HepG2 (cell line): Measurements from ENCODE around the gene HSD17B8. TPM values are rescaled to one million over a fixed set of nuclear protein-coding genes. Genes with fewer than 3 reads are reported as not detected.

Source experiments
- ATAC-seq: fragments of 200-7000 bp; cut with Tn5 transposase; 3 replicates; pipeline ENCODE4 v1.9.1; 2020; ENCODE audit warnings: mild to moderate bottlenecking, moderate library complexity
- BruUV-seq: library from RNA; stranded (reverse); fragments of 400-500 nt; replicated peaks from 2 replicates; lab custom pipeline; 2021; lab: Mats Ljungman, UMichigan
- CTCF ChIA-PET: fragments of 300-600 bp; formaldehyde crosslinking; extraction: SDS; loops from one replicate; lab custom pipeline; 2021; ENCODE audit warnings: low total read pairs, inconsistent platforms, low intra/inter-chr PET ratio; lab: Yijun Ruan, JAX
- POLR2A ChIA-PET: fragments of 350-600 bp; sonication (Branson Sonifier 250); formaldehyde crosslinking; loops from one replicate; lab custom pipeline; 2020; ENCODE audit warnings: antibody characterized with exemption, inconsistent platforms; lab: Yijun Ruan, JAX
- DNase-seq: peaks from one replicate; pipeline ENCODE4 v3.0.0-alpha.2; 2015; ENCODE audit warnings: low spot score
- FAIRE-seq: peaks from 3 replicates; lab custom pipeline; 2011; peaks lifted over from hg19 to GRCh38; lab: Jason Lieb, UNC
- H2AFZ ChIP-seq: one replicate; pipeline ENCODE4 v1.6.1; 2011; ENCODE audit warnings: low read length, inconsistent platforms
- H3K27ac ChIP-seq: fragments of 300-600 bp; 3 replicates; pipeline ENCODE4 v1.8.0; 2011; ENCODE audit warnings: mixed run types, mild to moderate bottlenecking, mixed read lengths, low read length, inconsistent platforms; ENCODE audit not compliant: insufficient read depth; ENCODE audit errors: extremely low read length
- H3K27me3 ChIP-seq, 2 experiments: fragments of 200-600 bp in 1 of 2; 2 replicates in 1 of 2; 3 replicates in 1 of 2; pipeline versions ENCODE4 v1.6.0 to v1.8.0; 2011; ENCODE audit warnings: low read length in 2 of 2, mild to moderate bottlenecking in 2 of 2, moderate library complexity in 2 of 2, inconsistent platforms in 1 of 2; ENCODE audit not compliant: insufficient read depth in 2 of 2, control insufficient read depth in 1 of 2
- H3K36me3 ChIP-seq, 2 experiments: fragments of 200-600 bp in 1 of 2; replicated peaks in 1 of 2; 2 replicates in 1 of 2; 3 replicates in 1 of 2; pipeline versions ENCODE4 v1.5.1 to v1.8.0; 2011; ENCODE audit warnings: low read length in 2 of 2, inconsistent platforms in 1 of 2; ENCODE audit not compliant: insufficient read depth in 2 of 2, control insufficient read depth in 1 of 2
- H3K4me1 ChIP-seq: 2 replicates; pipeline ENCODE4 v1.5.1; 2012; ENCODE audit warnings: low read length, inconsistent platforms; ENCODE audit not compliant: insufficient read depth
- H3K4me2 ChIP-seq: 2 replicates; pipeline ENCODE4 v1.6.0; 2011; ENCODE audit warnings: low read depth, low read length, inconsistent platforms
- H3K4me3 ChIP-seq, 3 experiments: fragments of 200-600 bp in 1 of 3; sonication (generic), shearing (Covaris generic) in 1 of 3; replicated peaks in 1 of 3; 2 replicates each; pipeline ENCODE4 v1.5.1; 2011 to 2016; ENCODE audit warnings: low read length in 3 of 3, inconsistent platforms in 2 of 3, low read depth in 2 of 3, mild to moderate bottlenecking in 2 of 3, control low read depth in 1 of 3, mixed read lengths in 1 of 3; ENCODE audit not compliant: insufficient read depth in 1 of 3
- H3K79me2 ChIP-seq: one replicate; pipeline ENCODE4 v1.6.1; 2011; ENCODE audit warnings: low read length, inconsistent platforms; ENCODE audit not compliant: insufficient read depth
- H3K9ac ChIP-seq: 2 replicates; pipeline ENCODE4 v1.6.0; 2011; ENCODE audit warnings: mild to moderate bottlenecking, low read depth, low read length, inconsistent platforms; ENCODE audit not compliant: insufficient read depth
- H3K9me3 ChIP-seq: 2 replicates; pipeline ENCODE4 v1.5.1; 2012; ENCODE audit warnings: mild to moderate bottlenecking, low read length
- H4K20me1 ChIP-seq: 2 replicates; pipeline ENCODE4 v1.6.0; 2011; ENCODE audit warnings: inconsistent platforms, mild to moderate bottlenecking, low read length, moderate library complexity; ENCODE audit not compliant: insufficient read depth
- AKNA ChIP-seq: sonication (generic); formaldehyde crosslinking; IDR thresholded peaks from 2 replicates; pipeline ENCODE4 v1.4.0; 2020; ENCODE audit warnings: missing genetic modification reagents, borderline replicate concordance
- ETV5 ChIP-seq: IDR thresholded peaks from 2 replicates; pipeline ENCODE4 v1.6.1; 2018; ENCODE audit warnings: missing biosample characterization, missing genetic modification reagents, inconsistent platforms, borderline replicate concordance
- FOXK1 ChIP-seq: sonication (generic); formaldehyde crosslinking; IDR thresholded peaks from 2 replicates; pipeline ENCODE4 v1.4.0; 2020; ENCODE audit warnings: low read depth, missing genetic modification reagents, borderline replicate concordance
- KDM4B ChIP-seq: sonication (generic); formaldehyde crosslinking; IDR thresholded peaks from 2 replicates; pipeline ENCODE4 v1.4.0; 2020; ENCODE audit warnings: missing genetic modification reagents
- SETDB1 ChIP-seq: sonication (generic); formaldehyde crosslinking; IDR thresholded peaks from 2 replicates; pipeline ENCODE4 v1.5.1; 2020; ENCODE audit warnings: missing genetic modification reagents, mild to moderate bottlenecking, borderline replicate concordance
- SRF ChIP-seq: IDR thresholded peaks from 2 replicates; pipeline ENCODE4 v1.6.1; 2011; ENCODE audit warnings: mild to moderate bottlenecking, low read depth, low read length, moderate library complexity
- ZNF280B ChIP-seq: sonication (generic); formaldehyde crosslinking; IDR thresholded peaks from 2 replicates; pipeline ENCODE4 v1.5.0; 2020; ENCODE audit warnings: missing genetic modification reagents, mild to moderate bottlenecking, borderline replicate concordance
- ZNF335 ChIP-seq: sonication (generic); formaldehyde crosslinking; IDR thresholded peaks from 2 replicates; pipeline ENCODE4 v1.4.0; 2020; ENCODE audit warnings: missing genetic modification reagents
- WGBS: methylation state at CpG from one replicate; pipeline ENCODE4 v1.1.6; 2017; ENCODE audit warnings: low lambda C conversion rate; 5-methylcytosine and 5-hydroxymethylcytosine counted together
- in situ Hi-C: cut with HindIII; loops from 2 replicates; pipeline ENCODE4 v1.10.0; 2017; ENCODE audit warnings: low pct_unique_long_range_greater_than_20kb; ENCODE audit not compliant: extremely low pct_ligation_motif_present
- intact Hi-C: fragments of 100-400 bp; cut with micrococcal nuclease; formaldehyde crosslinking; loops from one replicate; pipeline ENCODE4 v1.10.0; 2022; ENCODE audit not compliant: unreplicated experiment
- polyA plus RNA-seq, 8 experiments: library from polyadenylated mRNA; depleted of rRNA in 3 of 8; stranded (reverse) in 7 of 8; unstranded in 1 of 8; fragments of >200 nt; fragmentation: Illumina TruSeq in 4 of 8; extraction: Trizol in 4 of 8; gene quantifications; 2 replicates each; pipeline versions ENCODE4 v1.2.1 to v1.2.3, GENCODE V29; 2011 to 2016; ENCODE audit warnings: low read depth in 4 of 8, missing spikeins in 1 of 8, mixed read lengths in 1 of 8; ENCODE audit not compliant: insufficient read depth in 1 of 8
- total RNA-seq, 5 experiments: library from RNA; depleted of rRNA; stranded (reverse); fragments of >200 nt; fragmentation: Illumina TruSeq; extraction: Trizol; gene quantifications; 2 replicates each; pipeline ENCODE4 v1.2.3, GENCODE V29; 2016; ENCODE audit warnings: low read depth in 1 of 5
- TF ChIP-seq, protein P1 (sequence below): sonication (generic); formaldehyde crosslinking; IDR thresholded peaks from 2 replicates; pipeline ENCODE4 v1.5.1; 2020; ENCODE audit warnings: mild to moderate bottlenecking, missing genetic modification reagents, borderline replicate concordance
- TF ChIP-seq, protein P2 (sequence below): sonication (generic); formaldehyde crosslinking; IDR thresholded peaks from 2 replicates; pipeline ENCODE4 v1.4.0; 2020; ENCODE audit warnings: missing genetic modification reagents, borderline replicate concordance
- TF ChIP-seq, protein P3 (sequence below): sonication (generic); formaldehyde crosslinking; IDR thresholded peaks from 2 replicates; pipeline ENCODE4 v1.4.0; 2020; ENCODE audit warnings: missing genetic modification reagents

Gene HSD17B8
- total and polyA plus RNA-seq, 2 of the 13 experiments (the other 11 are each of a cell fraction or from before 2014, with no cell fraction given): 12.6 to 20.1 TPM

DNA sequence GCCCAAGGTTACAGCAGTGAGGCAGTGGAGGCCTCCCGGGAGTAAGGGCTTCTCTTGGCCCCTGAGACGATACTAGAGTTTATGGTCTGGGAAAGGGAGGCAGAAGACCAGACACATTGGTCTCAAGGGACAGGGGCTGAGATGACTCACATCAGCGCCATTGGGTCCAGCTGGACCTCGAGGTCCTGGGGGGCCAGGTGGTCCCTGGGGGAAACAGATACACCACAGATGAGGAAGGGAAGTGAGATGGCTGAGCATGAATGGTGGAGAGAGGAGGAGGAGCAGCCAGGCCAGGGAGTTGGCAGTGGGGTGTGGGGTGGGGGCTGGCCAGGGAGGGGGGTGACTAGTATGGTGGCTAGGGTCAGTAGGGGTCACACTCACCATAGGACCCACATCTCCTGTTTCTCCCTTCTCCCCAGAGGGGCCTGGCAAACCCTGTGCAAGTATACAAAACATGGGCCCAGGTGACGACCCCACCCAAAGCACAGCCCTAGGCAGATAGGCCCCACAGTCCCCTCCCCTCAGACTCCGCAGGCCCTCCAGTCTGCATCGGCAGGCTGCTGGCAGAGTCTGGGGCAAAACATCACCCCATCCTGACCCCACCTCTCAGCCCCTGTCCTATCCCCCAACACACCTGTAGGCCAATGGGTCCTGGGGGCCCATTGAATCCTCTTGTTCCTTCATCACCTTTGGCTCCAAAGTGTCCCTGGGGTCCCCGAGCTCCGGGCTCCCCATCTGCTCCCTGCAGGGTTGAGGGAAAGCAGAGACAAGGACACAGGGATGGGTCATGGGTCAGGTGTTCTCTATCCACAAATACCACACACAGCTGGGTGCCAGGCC is 34.1 kb upstream of the HSD17B8 start:
- Histone ChIP-seq H3K4me1 (peaks cover 32% of the 10 kb centered on the region), H3K79me2 (no peaks in the 10 kb centered on the region), H3K27me3 (peaks cover 2 to 24% of the 10 kb centered on the region in 2 experiments; a peak in 3 of 5 replicates), H4K20me1 (no peaks in the 10 kb centered on the region), H3K4me2 (no peak overlapping the region), H3K9ac (no peak overlapping the region), H3K4me3 (no peak overlapping the region), H3K36me3 (no peaks in the 10 kb centered on the region), H3K27ac (no peak overlapping the region), H2AFZ (no peak overlapping the region), H3K9me3 (no peaks in the 10 kb centered on the region)
- ChIA-PET CTCF (no interaction called here), POLR2A (no interaction called here)
- 42% methylated on average over 9 of the region's 9 CpGs for WGBS
- intact Hi-C loops (no loop called here), in situ Hi-C loops (no loop called here)
- FAIRE-seq (no peak), DNase-seq (no peak), ATAC-seq (no peak)
- BruUV-seq: no TSS peak
- no peak for TF ChIP-seq KDM4B
- TF ChIP-seq, protein P1, sequence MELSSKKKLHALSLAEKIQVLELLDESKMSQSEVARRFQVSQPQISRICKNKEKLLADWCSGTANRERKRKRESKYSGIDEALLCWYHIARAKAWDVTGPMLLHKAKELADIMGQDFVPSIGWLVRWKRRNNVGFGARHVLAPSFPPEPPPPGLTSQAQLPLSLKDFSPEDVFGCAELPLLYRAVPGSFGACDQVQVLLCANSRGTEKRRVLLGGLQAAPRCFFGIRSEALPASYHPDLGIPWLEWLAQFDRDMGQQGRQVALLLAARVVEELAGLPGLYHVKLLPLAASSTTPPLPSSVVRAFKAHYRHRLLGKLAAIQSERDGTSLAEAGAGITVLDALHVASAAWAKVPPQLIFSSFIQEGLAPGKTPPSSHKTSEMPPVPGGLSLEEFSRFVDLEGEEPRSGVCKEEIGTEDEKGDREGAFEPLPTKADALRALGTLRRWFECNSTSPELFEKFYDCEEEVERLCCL (CRISPR knock-in tag): no peak
- TF ChIP-seq FOXK1 (CRISPR knock-in tag): no peak
- TF ChIP-seq SETDB1 (CRISPR knock-in tag): no peak
- no peak for TF ChIP-seq ETV5
- no peak for TF ChIP-seq ZNF335 (CRISPR knock-in tag)
- no peak for TF ChIP-seq ZNF280B (CRISPR knock-in tag)
- TF ChIP-seq, protein P2, sequence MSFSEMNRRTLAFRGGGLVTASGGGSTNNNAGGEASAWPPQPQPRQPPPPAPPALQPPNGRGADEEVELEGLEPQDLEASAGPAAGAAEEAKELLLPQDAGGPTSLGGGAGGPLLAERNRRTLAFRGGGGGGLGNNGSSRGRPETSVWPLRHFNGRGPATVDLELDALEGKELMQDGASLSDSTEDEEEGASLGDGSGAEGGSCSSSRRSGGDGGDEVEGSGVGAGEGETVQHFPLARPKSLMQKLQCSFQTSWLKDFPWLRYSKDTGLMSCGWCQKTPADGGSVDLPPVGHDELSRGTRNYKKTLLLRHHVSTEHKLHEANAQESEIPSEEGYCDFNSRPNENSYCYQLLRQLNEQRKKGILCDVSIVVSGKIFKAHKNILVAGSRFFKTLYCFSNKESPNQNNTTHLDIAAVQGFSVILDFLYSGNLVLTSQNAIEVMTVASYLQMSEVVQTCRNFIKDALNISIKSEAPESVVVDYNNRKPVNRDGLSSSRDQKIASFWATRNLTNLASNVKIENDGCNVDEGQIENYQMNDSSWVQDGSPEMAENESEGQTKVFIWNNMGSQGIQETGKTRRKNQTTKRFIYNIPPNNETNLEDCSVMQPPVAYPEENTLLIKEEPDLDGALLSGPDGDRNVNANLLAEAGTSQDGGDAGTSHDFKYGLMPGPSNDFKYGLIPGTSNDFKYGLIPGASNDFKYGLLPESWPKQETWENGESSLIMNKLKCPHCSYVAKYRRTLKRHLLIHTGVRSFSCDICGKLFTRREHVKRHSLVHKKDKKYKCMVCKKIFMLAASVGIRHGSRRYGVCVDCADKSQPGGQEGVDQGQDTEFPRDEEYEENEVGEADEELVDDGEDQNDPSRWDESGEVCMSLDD (CRISPR knock-in tag): no peak
- TF ChIP-seq SRF: no peak
- TF ChIP-seq, protein P3, sequence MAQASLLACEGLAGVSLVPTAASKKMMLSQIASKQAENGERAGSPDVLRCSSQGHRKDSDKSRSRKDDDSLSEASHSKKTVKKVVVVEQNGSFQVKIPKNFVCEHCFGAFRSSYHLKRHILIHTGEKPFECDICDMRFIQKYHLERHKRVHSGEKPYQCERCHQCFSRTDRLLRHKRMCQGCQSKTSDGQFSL (CRISPR knock-in tag): no peak
- no peak for TF ChIP-seq AKNA (CRISPR knock-in tag)
